Measurements from ENCODE around the gene GRB7. TPM values are rescaled to one million over a fixed set of nuclear protein-coding genes. Genes with fewer than 3 reads are reported as not detected.
"Not testable (repeated sequence)": the region's sequence is repeated elsewhere in the genome, so short reads cannot be mapped to it uniquely, and the experiment has no call there.

GRB7 gene
- total and polyA plus RNA-seq, 5 donors = 0.39 to 2.7 (median 1.3) TPM

DNA sequence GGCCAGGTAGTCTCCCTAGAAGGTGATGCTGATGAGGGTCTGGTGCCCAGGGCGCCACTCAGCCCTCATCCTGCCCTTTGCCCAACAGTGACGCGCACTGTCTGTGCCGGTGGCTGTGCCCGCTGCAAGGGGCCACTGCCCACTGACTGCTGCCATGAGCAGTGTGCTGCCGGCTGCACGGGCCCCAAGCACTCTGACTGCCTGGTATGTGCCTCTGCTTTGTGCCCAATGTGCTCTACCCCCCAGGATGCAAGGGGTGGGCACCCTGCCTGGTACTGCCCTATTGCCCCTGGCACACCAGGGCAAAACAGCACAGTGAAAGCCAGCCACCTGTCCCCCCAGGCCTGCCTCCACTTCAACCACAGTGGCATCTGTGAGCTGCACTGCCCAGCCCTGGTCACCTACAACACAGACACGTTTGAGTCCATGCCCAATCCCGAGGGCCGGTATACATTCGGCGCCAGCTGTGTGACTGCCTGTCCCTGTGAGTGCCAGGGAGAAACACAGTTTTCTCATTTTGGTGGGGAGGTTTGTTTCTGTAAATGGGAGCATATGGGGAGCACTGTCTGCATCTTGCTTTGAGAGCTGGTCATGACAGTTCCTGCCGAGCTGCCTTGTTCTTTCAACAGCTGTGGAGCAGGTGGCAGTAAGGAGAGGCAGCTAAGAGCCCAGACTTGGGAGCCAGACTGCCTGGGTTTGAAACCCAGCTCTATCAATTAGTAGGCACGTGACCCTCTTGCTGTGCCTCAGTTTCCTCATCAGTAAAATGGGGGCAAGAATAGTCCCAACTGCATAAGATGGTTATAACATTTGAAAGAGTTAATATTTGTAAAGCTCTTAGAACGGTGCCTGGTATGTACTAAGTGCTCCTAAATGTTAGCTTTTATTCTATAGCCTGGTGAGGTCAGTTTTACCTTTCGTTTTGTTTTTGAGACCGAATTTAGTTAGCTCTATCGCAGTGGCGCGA is 27.5 kb upstream of the GRB7 start:
- H3K27me3 ChIP-seq (ENCODE audit: control insufficient read depth, insufficient read depth) = no peaks in the 10 kb centered on the region
- H3K4me3 ChIP-seq (ENCODE audit: low read length) = no peak overlapping the region
- 89% methylated on average over 20 of the region's 20 CpGs for WGBS
- H3K9me3 ChIP-seq (ENCODE audit: control insufficient read depth, low read length) = no peaks in the 10 kb centered on the region
- no peak overlapping the region for H3K27ac ChIP-seq (ENCODE audit: low read length)
- ATAC-seq (no peak), DNase-seq (no peak)
- peaks cover 3% of the 10 kb centered on the region for H3K4me1 ChIP-seq (ENCODE audit: control insufficient read depth, insufficient read depth, low read length)
- intact Hi-C loops (cut with DNase I) = loop anchor here in 1 of 4 donors (10.0 kb wide), 1 partner anchor 65 kb away; no protein-coding TSS in a partner anchor

DNA sequence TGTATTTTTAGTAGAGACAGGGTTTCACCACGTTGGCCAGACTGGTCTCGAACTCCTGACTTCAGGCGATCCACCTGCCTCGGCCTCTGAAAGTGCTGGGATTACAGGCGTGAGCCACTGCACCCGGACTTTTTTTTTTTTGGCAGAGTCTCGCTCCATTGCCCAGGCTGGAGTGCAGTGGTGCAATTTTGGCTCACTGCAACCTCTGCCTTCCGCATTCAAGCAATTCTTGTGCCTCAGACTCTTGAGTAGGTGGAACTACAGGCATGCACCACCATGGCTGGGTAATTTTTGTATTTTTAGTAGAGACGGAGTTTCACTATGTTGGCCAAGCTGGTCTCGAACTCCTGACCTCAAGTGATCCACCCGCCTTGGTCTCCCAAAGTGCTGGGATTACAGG is 26.7 kb upstream of the GRB7 start:
- H3K9me3 ChIP-seq (ENCODE audit: control insufficient read depth, low read length); H3K27me3 ChIP-seq (ENCODE audit: control insufficient read depth, insufficient read depth); intact Hi-C loops (cut with DNase I); DNase-seq; H3K4me3 ChIP-seq (ENCODE audit: low read length); ATAC-seq; H3K4me1 ChIP-seq (ENCODE audit: control insufficient read depth, insufficient read depth, low read length); H3K27ac ChIP-seq (ENCODE audit: low read length): not testable (repeated sequence)
- WGBS = 85% methylated on average over 11 of the region's 11 CpGs

DNA sequence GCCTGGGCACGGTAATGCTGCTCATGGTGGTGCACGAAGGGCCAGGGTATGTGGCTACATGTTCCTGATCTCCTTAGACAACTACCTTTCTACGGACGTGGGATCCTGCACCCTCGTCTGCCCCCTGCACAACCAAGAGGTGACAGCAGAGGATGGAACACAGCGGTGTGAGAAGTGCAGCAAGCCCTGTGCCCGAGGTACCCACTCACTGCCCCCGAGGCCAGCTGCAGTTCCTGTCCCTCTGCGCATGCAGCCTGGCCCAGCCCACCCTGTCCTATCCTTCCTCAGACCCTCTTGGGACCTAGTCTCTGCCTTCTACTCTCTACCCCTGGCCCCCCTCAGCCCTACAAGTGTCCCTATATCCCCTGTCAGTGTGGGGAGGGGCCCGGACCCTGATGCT is 25.9 kb upstream of the GRB7 start:
- Histone ChIP-seq H3K4me3 (ENCODE audit: low read length) (no peak overlapping the region), H3K27me3 (ENCODE audit: control insufficient read depth, insufficient read depth) (no peaks in the 10 kb centered on the region), H3K27ac (ENCODE audit: low read length) (no peak overlapping the region), H3K4me1 (ENCODE audit: control insufficient read depth, insufficient read depth, low read length) (no peaks in the 10 kb centered on the region), H3K9me3 (ENCODE audit: control insufficient read depth, low read length) (no peaks in the 10 kb centered on the region)
- 85% methylated on average over 10 of the region's 10 CpGs for WGBS
- DNase-seq (peak in 1 of 3 donors; percentile 38), ATAC-seq (no peak)
- intact Hi-C loops (cut with DNase I) = no loop called here

DNA sequence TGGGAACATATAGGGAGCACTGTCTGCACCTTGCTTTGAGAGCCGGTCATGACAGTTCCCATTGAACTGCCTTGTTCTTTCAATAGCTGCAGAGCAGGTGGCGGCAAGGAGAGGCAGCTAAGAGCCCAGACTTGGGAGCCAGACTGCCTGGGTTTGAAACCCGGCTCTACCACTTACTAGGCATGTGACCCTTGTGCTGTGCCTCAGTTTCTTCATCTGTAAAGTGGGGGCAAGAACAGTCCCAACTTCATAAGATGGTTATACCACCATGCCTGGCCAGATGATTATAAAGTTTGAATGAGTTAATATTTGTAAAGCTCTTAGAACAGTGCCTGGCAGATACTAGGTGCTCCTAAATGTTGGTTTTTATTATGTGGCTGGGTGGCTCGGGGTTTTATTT is 23.5 kb upstream of the GRB7 start:
- intact Hi-C loops (cut with DNase I) = no loop called here
- WGBS = 96% methylated on average over 4 of the region's 4 CpGs
- no peak overlapping the region for H3K27ac ChIP-seq (ENCODE audit: low read length)
- no peak overlapping the region for H3K4me3 ChIP-seq (ENCODE audit: low read length)
- H3K27me3 ChIP-seq (ENCODE audit: control insufficient read depth, insufficient read depth) = no peaks in the 10 kb centered on the region
- no peaks in the 10 kb centered on the region for H3K4me1 ChIP-seq (ENCODE audit: control insufficient read depth, insufficient read depth, low read length)
- DNase-seq (no peak), ATAC-seq (no peak)
- H3K9me3 ChIP-seq (ENCODE audit: control insufficient read depth, low read length) = no peaks in the 10 kb centered on the region

DNA sequence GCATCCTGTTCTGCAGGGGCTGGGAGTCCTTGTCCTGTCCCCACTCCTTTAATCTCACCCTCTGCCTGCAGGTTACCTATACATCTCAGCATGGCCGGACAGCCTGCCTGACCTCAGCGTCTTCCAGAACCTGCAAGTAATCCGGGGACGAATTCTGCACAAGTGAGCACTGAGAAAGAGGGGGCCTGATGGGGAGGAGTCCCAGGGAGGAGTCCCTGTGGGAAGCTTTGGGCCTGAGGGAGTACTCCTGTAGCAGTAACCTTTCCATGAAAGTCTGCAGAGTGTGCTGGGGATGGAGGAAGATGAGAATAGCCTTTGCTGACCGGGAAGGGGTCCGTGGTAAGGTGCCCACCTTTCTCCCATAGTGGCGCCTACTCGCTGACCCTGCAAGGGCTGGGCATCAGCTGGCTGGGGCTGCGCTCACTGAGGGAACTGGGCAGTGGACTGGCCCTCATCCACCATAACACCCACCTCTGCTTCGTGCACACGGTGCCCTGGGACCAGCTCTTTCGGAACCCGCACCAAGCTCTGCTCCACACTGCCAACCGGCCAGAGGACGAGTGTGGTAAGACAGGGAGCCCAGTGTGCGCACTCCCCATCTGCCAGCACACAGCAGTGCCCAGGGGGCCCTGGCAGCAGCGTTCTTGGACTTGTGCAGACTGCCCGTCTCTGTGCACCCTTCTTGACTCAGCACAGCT is 22.2 kb upstream of the GRB7 start:
- Histone ChIP-seq H3K27ac (ENCODE audit: low read length) (no peak overlapping the region), H3K27me3 (ENCODE audit: control insufficient read depth, insufficient read depth) (no peaks in the 10 kb centered on the region), H3K4me1 (ENCODE audit: control insufficient read depth, insufficient read depth, low read length) (no peaks in the 10 kb centered on the region), H3K9me3 (ENCODE audit: control insufficient read depth, low read length) (no peaks in the 10 kb centered on the region), H3K4me3 (ENCODE audit: low read length) (no peak overlapping the region)
- 87% methylated on average over 18 of the region's 18 CpGs for WGBS
- intact Hi-C loops (cut with DNase I) = no loop called here
- peak in 1 of 2 donors; percentile 9 for ATAC-seq
- DNase-seq = no peak

DNA sequence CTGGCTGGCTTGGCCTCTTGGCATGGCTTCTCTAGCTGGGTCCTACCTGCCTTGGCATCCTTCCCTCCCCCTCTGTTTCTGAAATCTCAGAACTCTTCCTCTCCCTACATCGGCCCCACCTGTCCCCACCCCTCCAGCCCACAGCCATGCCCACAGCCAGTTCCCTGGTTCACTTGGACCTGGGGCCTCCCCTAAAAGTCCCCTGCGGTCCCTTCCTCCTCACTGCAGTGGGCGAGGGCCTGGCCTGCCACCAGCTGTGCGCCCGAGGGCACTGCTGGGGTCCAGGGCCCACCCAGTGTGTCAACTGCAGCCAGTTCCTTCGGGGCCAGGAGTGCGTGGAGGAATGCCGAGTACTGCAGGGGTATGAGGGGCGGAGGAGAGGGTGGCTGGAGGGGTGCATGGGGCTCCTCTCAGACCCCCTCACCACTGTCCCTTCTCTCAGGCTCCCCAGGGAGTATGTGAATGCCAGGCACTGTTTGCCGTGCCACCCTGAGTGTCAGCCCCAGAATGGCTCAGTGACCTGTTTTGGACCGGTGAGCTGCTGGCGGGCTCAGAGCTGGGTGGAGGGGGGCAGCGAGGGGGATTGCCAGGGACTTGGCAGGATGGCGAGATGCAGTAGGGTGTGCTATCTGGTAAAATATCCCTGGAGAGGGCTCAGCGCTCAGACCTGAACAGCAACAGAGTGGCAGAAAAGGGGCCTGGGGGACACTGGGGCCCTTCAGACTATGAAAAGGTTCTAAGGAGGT is 21.5 kb upstream of the GRB7 start:
- intact Hi-C loops (cut with DNase I) = no loop called here
- H3K27ac ChIP-seq (ENCODE audit: low read length) = peak overlapping the region; percentile 31
- WGBS = 76% methylated on average over 15 of the region's 15 CpGs
- H3K27me3 ChIP-seq (ENCODE audit: control insufficient read depth, insufficient read depth) = no peaks in the 10 kb centered on the region
- no peaks in the 10 kb centered on the region for H3K4me1 ChIP-seq (ENCODE audit: control insufficient read depth, insufficient read depth, low read length)
- ATAC-seq (peak; percentile 31 to 57), DNase-seq (peak in 1 of 3 donors; percentile 67)
- H3K4me3 ChIP-seq (ENCODE audit: low read length) = no peak overlapping the region
- H3K9me3 ChIP-seq (ENCODE audit: control insufficient read depth, low read length) = no peaks in the 10 kb centered on the region

DNA sequence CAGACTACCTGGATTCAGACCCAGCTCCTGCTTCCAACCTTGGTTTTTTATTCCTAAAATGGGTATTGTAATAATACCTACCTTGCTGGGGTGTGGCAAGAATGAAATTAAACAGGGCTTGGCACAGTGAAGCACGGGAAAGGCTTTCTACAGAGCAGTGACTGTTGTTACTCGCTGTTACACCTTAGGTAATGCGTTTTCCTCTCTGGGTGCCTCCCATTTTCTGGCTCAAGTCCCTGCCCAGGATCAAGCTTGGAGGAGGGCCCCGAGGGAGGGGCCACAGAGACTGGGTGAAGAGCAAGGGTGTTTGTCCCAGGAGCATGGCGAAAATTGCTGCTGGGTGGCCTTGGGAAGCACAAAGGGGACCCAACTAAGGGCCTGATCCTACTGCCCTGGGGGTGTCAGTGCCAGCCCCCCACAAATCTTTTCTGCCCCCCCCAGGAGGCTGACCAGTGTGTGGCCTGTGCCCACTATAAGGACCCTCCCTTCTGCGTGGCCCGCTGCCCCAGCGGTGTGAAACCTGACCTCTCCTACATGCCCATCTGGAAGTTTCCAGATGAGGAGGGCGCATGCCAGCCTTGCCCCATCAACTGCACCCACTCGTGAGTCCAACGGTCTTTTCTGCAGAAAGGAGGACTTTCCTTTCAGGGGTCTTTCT is 20.7 kb upstream of the GRB7 start:
- no peak overlapping the region for H3K27ac ChIP-seq (ENCODE audit: low read length)
- H3K9me3 ChIP-seq (ENCODE audit: control insufficient read depth, low read length) = no peaks in the 10 kb centered on the region
- ATAC-seq (peak; percentile 24 to 30), DNase-seq (peak in 1 of 3 donors; percentile 46)
- intact Hi-C loops (cut with DNase I) = no loop called here
- no peaks in the 10 kb centered on the region for H3K4me1 ChIP-seq (ENCODE audit: control insufficient read depth, insufficient read depth, low read length)
- WGBS = 77% methylated on average over 11 of the region's 11 CpGs
- no peak overlapping the region for H3K4me3 ChIP-seq (ENCODE audit: low read length)
- H3K27me3 ChIP-seq (ENCODE audit: control insufficient read depth, insufficient read depth) = no peaks in the 10 kb centered on the region

DNA sequence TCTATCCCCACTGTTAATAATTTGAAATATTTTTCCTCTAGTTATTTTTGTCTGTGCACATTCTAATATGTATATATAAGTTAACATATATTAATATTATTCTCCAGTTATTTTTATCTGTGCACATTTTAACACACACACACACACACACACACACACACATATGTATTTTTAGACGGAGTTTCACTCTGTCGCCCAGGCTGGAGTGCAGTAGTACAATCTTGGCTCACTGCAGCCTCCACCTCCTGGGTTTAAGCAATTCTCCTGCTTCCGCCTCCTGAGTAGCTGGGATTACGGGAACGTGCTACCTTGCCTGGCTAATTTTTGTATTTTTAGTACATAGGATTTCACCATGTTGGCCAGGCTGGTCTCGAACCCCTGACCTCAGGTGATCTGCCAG is 20.1 kb upstream of the GRB7 start:
- no peaks in the 10 kb centered on the region for H3K4me1 ChIP-seq (ENCODE audit: control insufficient read depth, insufficient read depth, low read length)
- no peak overlapping the region for H3K4me3 ChIP-seq (ENCODE audit: low read length)
- no peak overlapping the region for H3K27ac ChIP-seq (ENCODE audit: low read length)
- WGBS = 67% methylated on average over 6 of the region's 6 CpGs
- no peak for DNase-seq
- no peaks in the 10 kb centered on the region for H3K27me3 ChIP-seq (ENCODE audit: control insufficient read depth, insufficient read depth)
- ATAC-seq = no peak
- no peaks in the 10 kb centered on the region for H3K9me3 ChIP-seq (ENCODE audit: control insufficient read depth, low read length)
- intact Hi-C loops (cut with DNase I) = no loop called here

DNA sequence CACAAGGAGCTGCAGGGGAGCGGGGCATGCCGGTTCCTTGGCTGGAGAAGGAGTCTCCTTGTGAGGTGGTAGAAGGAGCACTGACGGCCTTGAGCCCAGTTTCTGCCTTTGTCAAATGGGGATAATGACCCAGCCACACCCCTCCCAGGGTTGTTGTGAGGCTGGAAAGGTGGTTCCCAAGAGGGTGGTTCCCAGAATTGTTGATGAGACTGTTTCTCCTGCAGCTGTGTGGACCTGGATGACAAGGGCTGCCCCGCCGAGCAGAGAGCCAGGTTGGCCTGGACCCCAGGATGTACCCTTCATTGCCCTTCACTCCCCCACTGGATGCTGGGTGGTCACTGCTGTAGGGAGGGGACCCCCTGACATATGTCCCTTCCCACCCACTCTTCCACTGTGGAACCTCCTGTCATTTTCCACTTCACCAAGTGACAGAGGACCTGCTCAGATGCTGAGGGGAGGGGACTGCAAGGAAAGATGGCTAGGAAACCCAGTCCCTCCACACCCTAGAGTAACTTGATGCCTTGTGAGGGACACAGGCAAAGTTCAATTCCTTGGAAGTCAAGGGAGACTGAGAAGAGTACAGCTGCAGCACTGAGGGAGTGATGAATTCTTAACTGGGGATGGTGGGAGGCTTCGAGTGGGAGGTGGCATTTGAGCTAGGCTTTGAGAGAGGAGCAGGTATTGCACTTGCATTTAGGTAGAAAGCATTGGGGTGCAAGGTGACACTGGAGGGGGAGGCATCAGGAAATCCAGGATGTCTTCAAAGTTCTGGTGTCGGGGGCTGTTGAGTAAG is 18.0 kb upstream of the GRB7 start:
- H3K27ac ChIP-seq (ENCODE audit: low read length) = no peak overlapping the region
- DNase-seq (peak in 1 of 3 donors; percentile 19), ATAC-seq (no peak)
- no peak overlapping the region for H3K4me3 ChIP-seq (ENCODE audit: low read length)
- H3K27me3 ChIP-seq (ENCODE audit: control insufficient read depth, insufficient read depth) = no peaks in the 10 kb centered on the region
- intact Hi-C loops (cut with DNase I) = loop anchor here in 1 of 4 donors (10.0 kb wide), 1 partner anchor 55 kb away; the partner anchor contains the start of genes PNMT and TCAP
- H3K9me3 ChIP-seq (ENCODE audit: control insufficient read depth, low read length) = no peaks in the 10 kb centered on the region
- WGBS = 84% methylated on average over 7 of the region's 7 CpGs
- no peaks in the 10 kb centered on the region for H3K4me1 ChIP-seq (ENCODE audit: control insufficient read depth, insufficient read depth, low read length)

DNA sequence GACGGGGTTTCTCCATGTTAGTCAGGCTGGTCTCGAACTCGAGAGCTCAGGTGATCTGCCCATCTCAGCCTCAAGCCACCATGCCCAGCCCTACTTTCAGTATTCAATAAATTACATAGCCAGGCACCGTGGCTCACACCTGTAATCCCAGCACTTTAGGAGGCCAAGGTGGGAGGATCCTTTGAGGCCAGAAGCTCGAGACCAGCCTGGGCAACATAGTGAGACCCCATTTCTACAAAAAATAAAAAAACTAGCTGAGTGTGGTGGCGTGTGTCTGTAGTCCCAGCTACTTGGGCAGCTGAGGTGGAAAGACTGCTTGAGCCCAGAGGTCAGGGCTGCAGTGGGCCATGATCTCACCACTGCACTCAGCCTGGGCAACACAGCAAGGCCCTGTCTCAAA is 15.6 kb upstream of the GRB7 start:
- no peak for ATAC-seq
- Histone ChIP-seq H3K27ac (ENCODE audit: low read length) (no peak overlapping the region), H3K4me3 (ENCODE audit: low read length) (no peak overlapping the region), H3K27me3 (ENCODE audit: control insufficient read depth, insufficient read depth) (no peaks in the 10 kb centered on the region), H3K9me3 (ENCODE audit: control insufficient read depth, low read length) (no peaks in the 10 kb centered on the region), H3K4me1 (ENCODE audit: control insufficient read depth, insufficient read depth, low read length) (no peaks in the 10 kb centered on the region)
- DNase-seq = peak in 1 of 3 donors; percentile 6
- 95% methylated on average over 6 of the region's 6 CpGs for WGBS
- intact Hi-C loops (cut with DNase I) = loop anchor here in 1 of 4 donors (10.0 kb wide), 1 partner anchor 57 kb away; the partner anchor contains the start of genes PNMT and TCAP
